GM20000 (cell line): ENCODE data around the gene SLC51B.

ENCODE experiments used
- DNase-seq: peaks from one replicate; pipeline ENCODE4 v3.0.0; 2012; ENCODE audit warnings: low spot score
- TF ChIP-seq, protein P1 (sequence below): IDR thresholded peaks from 2 replicates; pipeline ENCODE4 v1.5.1; 2012; ENCODE audit warnings: mild to moderate bottlenecking, control low read depth; ENCODE audit errors: extremely low read depth, missing control alignments

SLC51B gene

DNA sequence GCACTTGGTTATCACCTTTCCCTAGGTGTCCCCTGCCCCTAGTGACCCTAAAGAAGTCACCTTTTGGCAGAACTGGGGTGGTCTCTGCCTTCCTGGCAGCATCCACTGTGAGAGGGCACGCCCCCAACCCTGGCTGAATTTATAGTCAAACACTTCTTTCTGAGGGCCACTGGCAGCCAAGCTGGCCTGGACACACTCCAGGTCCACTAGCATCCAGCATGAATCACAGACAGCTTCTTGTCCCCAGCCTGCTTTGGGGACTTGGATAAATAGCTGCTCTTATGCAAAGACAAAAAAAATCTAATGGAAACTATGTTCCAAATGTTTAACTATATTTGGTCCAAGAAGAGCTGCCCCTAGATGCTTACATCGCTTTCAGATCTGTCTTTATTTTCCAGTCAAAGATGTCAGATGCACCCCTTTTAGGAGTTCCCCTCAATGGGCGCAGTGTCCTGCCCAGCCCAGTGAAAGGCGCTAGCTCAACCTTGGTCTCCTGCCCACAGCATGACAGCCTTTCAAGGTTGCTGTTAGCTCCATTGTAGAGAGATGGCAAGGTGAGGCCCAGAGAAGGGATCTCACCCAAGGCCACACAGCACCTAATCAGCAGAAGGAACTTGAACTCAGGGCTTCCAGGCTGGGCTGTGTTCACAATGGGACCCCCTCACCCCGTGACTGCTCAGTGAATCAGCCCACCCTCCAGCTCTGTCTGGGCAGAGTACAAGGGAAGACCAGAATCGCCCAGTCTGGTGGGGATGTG lies 15.6 kb downstream of the SLC51B start:
- TF ChIP-seq, protein P1, sequence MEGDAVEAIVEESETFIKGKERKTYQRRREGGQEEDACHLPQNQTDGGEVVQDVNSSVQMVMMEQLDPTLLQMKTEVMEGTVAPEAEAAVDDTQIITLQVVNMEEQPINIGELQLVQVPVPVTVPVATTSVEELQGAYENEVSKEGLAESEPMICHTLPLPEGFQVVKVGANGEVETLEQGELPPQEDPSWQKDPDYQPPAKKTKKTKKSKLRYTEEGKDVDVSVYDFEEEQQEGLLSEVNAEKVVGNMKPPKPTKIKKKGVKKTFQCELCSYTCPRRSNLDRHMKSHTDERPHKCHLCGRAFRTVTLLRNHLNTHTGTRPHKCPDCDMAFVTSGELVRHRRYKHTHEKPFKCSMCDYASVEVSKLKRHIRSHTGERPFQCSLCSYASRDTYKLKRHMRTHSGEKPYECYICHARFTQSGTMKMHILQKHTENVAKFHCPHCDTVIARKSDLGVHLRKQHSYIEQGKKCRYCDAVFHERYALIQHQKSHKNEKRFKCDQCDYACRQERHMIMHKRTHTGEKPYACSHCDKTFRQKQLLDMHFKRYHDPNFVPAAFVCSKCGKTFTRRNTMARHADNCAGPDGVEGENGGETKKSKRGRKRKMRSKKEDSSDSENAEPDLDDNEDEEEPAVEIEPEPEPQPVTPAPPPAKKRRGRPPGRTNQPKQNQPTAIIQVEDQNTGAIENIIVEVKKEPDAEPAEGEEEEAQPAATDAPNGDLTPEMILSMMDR = no peak
- no peak for DNase-seq

DNA sequence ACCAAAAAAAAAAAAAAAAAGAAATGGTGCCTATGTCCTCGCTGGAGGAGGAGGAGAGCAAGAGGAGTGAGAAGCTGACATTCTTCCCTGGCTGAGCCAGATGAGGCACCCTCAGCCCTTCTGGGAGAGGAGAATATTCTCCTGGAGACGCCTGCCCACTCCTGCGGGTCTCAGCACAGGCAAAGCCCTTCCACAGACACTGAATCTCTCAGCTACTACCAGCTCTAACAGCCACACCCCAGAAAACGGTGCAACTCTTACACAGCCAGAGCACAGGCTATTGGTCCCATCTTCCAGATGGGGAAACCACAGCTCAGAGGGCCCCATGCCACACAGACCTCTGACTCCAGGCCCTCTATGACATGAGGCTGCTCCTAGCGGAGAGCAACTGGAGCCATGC lies 16.9 kb downstream of the SLC51B start:
- TF ChIP-seq, protein P1 = no peak
- DNase-seq = no peak

GRCh38 chr15:65062726-65063125 lies 17.5 kb downstream of the SLC51B start:
- DNase-seq = no peak
- TF ChIP-seq, protein P1 = no peak

DNA sequence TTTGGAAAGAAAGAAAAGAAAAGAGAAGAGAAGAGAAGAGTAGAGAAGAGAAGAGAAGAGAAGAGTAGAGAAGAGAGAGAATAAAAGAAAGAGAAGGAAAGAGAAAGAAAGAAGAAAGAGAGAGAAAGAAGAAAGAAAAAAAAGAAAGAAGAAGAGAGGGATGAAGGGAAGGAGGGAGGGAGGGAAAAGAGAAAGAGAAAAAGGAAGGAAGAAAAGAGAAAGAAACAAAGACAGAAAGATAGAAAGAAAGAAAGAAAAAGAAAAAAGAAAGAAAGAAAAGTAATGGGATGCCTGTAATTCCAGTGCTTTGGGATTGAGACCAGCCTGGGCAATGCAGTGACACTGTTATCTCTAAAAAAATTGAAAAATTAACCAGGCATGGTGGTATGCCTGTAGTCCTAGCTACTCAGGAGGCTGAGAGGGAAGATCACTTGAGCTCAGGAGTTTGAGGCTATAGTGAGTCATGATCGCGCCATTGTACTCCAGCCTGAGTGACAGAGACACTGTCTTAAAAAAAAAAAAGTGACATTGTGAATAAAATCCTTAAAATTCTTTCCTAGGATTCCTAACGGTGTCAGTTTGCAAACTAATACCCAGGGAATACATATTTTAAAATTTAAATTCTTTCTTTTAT lies 20.9 kb downstream of the SLC51B start:
- no peak for DNase-seq
- TF ChIP-seq, protein P1 = no peak

DNA sequence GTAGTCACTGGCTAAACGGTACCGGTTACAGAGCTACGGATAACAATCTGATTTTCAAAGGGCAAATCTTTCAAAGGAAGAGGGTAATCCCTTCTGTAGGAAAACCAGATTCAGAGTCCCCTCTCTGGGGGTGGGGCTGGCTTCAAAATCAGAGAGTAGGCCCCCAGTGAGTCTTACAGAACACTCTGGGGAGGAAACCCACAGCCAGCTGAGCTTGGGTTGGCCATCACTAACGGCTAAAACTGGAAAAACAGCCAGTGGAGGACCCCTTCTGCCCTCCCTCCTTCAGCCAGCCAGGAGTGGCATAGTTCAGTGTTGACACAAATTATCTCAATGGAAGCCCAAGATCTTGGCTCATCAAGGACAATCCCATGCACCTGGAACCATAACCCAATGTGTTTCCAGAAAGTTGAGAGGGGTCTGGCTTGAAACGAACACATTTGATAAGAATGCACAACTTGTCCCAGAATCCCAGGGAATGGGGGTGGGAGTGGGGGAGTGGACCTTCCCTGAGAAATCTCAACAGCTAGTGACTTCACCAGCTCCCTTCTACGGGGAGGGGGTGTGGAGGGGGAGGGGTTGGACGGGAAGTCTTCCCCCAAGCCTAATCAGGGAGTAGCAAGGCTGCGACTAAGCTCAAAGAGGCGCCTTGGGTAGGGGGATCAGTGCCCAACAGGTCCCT lies 21.6 kb downstream of the SLC51B start:
- DNase-seq = no peak
- TF ChIP-seq, protein P1 = no peak

DNA sequence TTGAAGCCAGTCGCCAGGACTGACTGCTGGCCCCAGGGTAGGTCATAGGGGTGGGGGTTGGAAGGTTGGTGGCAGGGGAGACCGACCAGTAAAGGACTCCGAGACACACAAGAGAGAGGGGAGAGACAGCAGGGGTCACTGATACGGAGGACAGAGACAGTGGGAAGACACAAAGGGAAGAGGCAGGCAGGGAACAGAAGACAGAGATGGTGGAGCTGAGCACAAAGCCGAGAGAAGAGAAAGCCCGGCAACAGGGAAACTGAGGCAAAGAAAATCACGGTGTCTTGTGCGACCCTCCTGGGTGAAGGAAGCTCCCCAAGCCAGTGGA lies 22.1 kb downstream of the SLC51B start:
- TF ChIP-seq, protein P1 = no peak

DNA sequence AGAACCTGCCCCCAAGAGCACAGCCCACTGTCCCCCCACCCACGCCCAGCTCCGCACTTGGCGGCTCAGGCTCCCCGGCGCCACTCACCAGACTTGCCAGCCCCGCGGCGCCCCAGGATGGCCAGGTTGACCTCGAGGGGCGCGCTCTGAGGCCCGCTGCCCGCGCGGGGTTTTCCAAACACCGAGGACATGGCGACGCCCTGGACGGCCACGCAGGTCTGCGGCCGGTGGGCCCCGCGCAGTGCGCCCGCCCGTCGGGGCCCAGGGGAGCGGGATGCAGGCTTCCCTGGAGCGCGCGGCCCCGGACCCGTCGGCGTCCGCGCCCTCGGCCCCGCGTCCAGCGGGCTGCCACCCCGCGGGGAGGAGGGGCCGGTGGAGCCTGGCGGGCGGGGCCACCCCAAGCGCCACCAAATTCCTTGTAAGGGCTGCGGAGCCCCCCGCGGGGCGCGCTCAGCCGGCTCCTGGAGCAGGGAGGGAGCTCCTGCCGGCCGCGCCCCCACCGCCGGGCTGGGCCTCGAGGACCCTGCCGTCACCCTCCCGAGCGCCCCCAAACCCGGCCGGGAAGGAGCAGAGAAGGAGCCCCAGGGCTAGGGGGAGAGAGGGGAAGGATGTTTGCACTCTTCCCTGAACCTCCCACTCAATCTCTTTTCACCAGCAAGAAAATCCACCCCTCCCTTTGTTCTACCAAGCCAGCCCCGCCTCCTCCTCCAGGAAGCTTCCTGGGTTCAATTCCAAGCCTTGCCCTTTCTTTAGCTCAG lies 22.6 kb downstream of the SLC51B start, which contains the start of gene RASL12:
TSS of gene RASL12 (minus strand) at position 347 of the 758 bp plus-strand sequence. CDS start at position 191, 156 bp downstream.
- TF ChIP-seq, protein P1 = no peak
- DNase-seq = no peak

More for the DNA sequence above, 22.1 kb downstream of the SLC51B start:
- DNase-seq = no peak
